ENCODE results near the gene PXYLP1. TPM values are rescaled to one million over a fixed set of nuclear protein-coding genes. Genes with fewer than 3 reads are reported as not detected.
A peak's percentile ranks its signal among the peaks of the same experiment; 100 is the strongest.

PXYLP1 gene
- total and polyA plus RNA-seq, 9 of the 15 experiments (the other 6 are each of a cell fraction or from before 2014, with no cell fraction given) = 0.80 to 2.9 (median 1.3) TPM

- TF ChIP-seq ARID3B (CRISPR knock-in tag; IDR thresholded peaks at IDR 0.05; ENCODE audit: borderline replicate concordance) (no peak), RBM34 (IDR thresholded peaks at IDR 0.05; ENCODE audit: borderline replicate concordance, insufficient read depth, low read length) (0 out of 2 replicates have a peak, but pooled peaks have one; percentile 16), CREB5 (CRISPR knock-in tag; IDR thresholded peaks at IDR 0.05) (no peak), PRPF4 (IDR thresholded peaks at IDR 0.05; ENCODE audit: insufficient read depth, low read depth, low read length, poor library complexity, severe bottlenecking) (no peak), RCOR1 (IDR thresholded peaks at IDR 0.05; ENCODE audit: borderline replicate concordance in 1 of 2, low read depth in 2 of 2, low read length in 2 of 2) (no peak; a peak in 1 of 4 replicates), ATF7 (IDR thresholded peaks at IDR 0.05) (peak; percentile 25; the same call in 1 of the 2 replicates), SMC3 (conservative IDR thresholded peaks at IDR 0.05; ENCODE audit: insufficient read depth, low read depth, low read length) (peak; percentile 32; the same call in 1 of the 2 replicates), ZEB2 (IDR thresholded peaks at IDR 0.05) (no peak), RBM22 (IDR thresholded peaks at IDR 0.05; ENCODE audit: low read depth, low read length, poor library complexity, severe bottlenecking) (no peak), BHLHE40 (IDR thresholded peaks at IDR 0.05; ENCODE audit: low read length) (no peak), AFF4 (CRISPR knock-in tag; IDR thresholded peaks at IDR 0.05) (0 out of 2 replicates have a peak, but pooled peaks have one; percentile 29), TAF15 (IDR thresholded peaks at IDR 0.05; ENCODE audit: low read depth, low read length) (no peak), MAX (CRISPR knock-in tag; IDR thresholded peaks at IDR 0.05) (peak; percentile 76), NFRKB (IDR thresholded peaks at IDR 0.05; ENCODE audit: low read depth) (no peak), ZNF197 (CRISPR knock-in tag; IDR thresholded peaks at IDR 0.05; ENCODE audit: low read depth) (peak; percentile 58; the same call in 1 of the 2 replicates), ZNF57 (CRISPR knock-in tag; IDR thresholded peaks at IDR 0.05) (no peak), SPI1 (IDR thresholded peaks at IDR 0.05; ENCODE audit: borderline replicate concordance, low read depth, low read length) (no peak), RAD21 (CRISPR knock-in tag; conservative IDR thresholded peaks at IDR 0.05 in 1 of 2, IDR thresholded peaks at IDR 0.05 in 1 of 2) (peak; percentile 63 to 71)
Measured at GRCh38 chr3:141231101-141231951, at the start of gene PXYLP1 (continued).

Data from K562 (cell line).